ENCODE results near the gene PAK5. TPM values are rescaled to one million over a fixed set of nuclear protein-coding genes. Genes with fewer than 3 reads are reported as not detected.
A peak's percentile ranks its signal among the peaks of the same experiment; 100 is the strongest.

The PAK5 gene
- total and polyA plus RNA-seq, 2 donors, result 0.19 to 0.75 TPM

GRCh38 chr20:9723501-9724202, 115.2 kb downstream of the PAK5 start:
- Histone ChIP-seq H3K9me3 (ENCODE audit: control insufficient read depth in 2 of 2, insufficient read depth in 1 of 2, low read length in 1 of 2) (no peaks in the 10 kb centered on the region), H3K36me3 (ENCODE audit: control insufficient read depth in 2 of 2, insufficient read depth in 2 of 2, low read length in 1 of 2) (no peaks in the 10 kb centered on the region), H3K4me1 (ENCODE audit: control insufficient read depth in 2 of 2, insufficient read depth in 2 of 2, low read length in 2 of 2) (no peaks in the 10 kb centered on the region), H3K4me3 (ENCODE audit: low read length in 2 of 2) (no peak overlapping the region), H3K27me3 (ENCODE audit: control insufficient read depth in 2 of 2, insufficient read depth in 1 of 2, low read length in 1 of 2) (no peaks in the 10 kb centered on the region), H3K27ac (ENCODE audit: low read depth in 1 of 2, low read length in 1 of 2) (no peak overlapping the region)
- DNase-seq (ENCODE audit: low read depth in 6 of 9, low spot score in 9 of 9), result no peak
- 89% methylated on average over 7 of the region's 7 CpGs for WGBS

DNA sequence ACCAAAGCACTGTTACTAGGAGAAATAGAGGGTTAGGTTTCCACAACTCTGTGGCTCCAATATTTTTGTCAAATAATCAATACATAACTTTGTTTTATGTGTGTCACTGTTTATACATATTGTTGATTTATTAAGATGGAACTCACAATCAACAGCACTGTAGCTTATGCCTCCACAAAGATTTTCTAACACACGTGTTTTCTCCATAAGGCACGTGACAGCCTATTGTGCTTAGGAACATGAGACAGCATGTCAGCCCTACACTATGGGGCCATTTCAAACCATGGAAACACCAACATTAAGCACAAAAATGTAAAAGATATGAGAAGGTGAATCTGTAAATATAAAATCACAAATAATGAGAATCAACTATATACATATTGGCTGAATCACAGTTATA, 127.0 kb downstream of the PAK5 start:
- Histone ChIP-seq H3K4me1 (ENCODE audit: control insufficient read depth in 2 of 2, insufficient read depth in 2 of 2, low read length in 2 of 2) (no peaks in the 10 kb centered on the region), H3K4me3 (ENCODE audit: low read length in 2 of 2) (no peak overlapping the region), H3K27me3 (ENCODE audit: control insufficient read depth in 2 of 2, insufficient read depth in 1 of 2, low read length in 1 of 2) (no peaks in the 10 kb centered on the region), H3K36me3 (ENCODE audit: control insufficient read depth in 2 of 2, insufficient read depth in 2 of 2, low read length in 1 of 2) (no peaks in the 10 kb centered on the region), H3K9me3 (ENCODE audit: control insufficient read depth in 2 of 2, insufficient read depth in 1 of 2, low read length in 1 of 2) (no peaks in the 10 kb centered on the region), H3K27ac (ENCODE audit: low read depth in 1 of 2, low read length in 1 of 2) (no peak overlapping the region)
- 44% methylated on average over 2 of the region's 2 CpGs for WGBS
- no peak for DNase-seq (ENCODE audit: low read depth in 6 of 9, low spot score in 9 of 9)

DNA sequence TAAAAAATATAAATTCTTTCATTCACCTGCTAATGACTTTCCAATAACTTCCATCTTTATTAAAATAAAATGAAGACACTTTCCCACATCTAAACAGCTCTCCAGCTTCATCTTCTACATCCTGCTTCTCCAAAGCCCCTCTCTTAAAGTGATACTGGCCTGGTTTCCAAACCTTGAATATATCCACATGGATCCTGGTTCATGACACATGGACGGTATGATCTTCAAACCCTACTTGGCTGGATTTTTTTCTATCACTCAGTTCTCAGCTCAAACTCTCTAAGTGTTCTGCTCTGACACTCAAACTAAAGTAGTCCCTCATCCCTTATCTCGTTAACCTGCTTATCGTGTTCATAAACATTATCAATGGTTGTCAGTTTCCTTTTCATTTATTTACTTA, 128.2 kb downstream of the PAK5 start:
- H3K36me3 ChIP-seq (ENCODE audit: control insufficient read depth in 2 of 2, insufficient read depth in 2 of 2, low read length in 1 of 2), result no peaks in the 10 kb centered on the region
- DNase-seq (ENCODE audit: low read depth in 6 of 9, low spot score in 9 of 9), result no peak
- H3K27ac ChIP-seq (ENCODE audit: low read depth in 1 of 2, low read length in 1 of 2), result no peak overlapping the region
- H3K9me3 ChIP-seq (ENCODE audit: control insufficient read depth in 2 of 2, insufficient read depth in 1 of 2, low read length in 1 of 2), result no peaks in the 10 kb centered on the region
- no peaks in the 10 kb centered on the region for H3K4me1 ChIP-seq (ENCODE audit: control insufficient read depth in 2 of 2, insufficient read depth in 2 of 2, low read length in 2 of 2)
- no peaks in the 10 kb centered on the region for H3K27me3 ChIP-seq (ENCODE audit: control insufficient read depth in 2 of 2, insufficient read depth in 1 of 2, low read length in 1 of 2)
- WGBS, result 82% methylated on average over 3 of the region's 3 CpGs
- H3K4me3 ChIP-seq (ENCODE audit: low read length in 2 of 2), result no peak overlapping the region

DNA sequence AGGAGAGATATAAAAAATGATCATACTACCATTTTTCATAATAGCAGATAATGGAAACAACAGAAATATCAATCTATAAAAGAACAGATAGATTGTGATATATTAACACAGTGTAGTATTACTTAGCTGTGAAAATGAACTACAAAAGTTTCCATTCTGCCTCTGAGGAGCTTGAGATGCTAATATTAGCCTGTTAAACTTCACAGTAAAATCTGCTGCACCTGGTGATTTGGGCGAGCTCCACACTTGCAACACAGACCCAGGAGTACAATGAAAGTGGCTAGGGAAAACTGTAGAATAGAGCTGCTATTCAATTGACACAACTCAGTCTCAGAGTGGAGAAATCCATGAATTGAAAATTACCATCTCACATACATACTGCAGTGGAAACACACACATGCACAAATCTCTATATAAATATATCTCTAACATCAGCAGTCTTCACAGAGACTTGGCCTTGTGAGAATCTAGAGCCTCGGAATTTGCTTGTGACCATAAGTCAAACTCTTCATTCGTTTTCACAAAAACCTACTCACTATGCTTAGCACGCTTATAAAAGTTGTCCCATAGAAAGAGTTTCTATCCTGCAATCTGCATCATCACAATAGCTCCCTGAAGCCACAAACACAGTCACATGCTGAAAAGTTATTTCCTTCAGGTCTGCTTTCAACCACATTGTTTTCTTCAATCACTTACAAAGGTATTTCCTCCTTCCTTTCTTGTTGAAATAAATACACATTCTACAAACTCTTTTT, 133.0 kb downstream of the PAK5 start:
- no peaks in the 10 kb centered on the region for H3K27me3 ChIP-seq (ENCODE audit: control insufficient read depth in 2 of 2, insufficient read depth in 1 of 2, low read length in 1 of 2)
- H3K4me3 ChIP-seq (ENCODE audit: low read length in 2 of 2), result no peak overlapping the region
- 64% methylated on average over 4 of the region's 4 CpGs for WGBS
- no peaks in the 10 kb centered on the region for H3K9me3 ChIP-seq (ENCODE audit: control insufficient read depth in 2 of 2, insufficient read depth in 1 of 2, low read length in 1 of 2)
- H3K27ac ChIP-seq (ENCODE audit: low read depth in 1 of 2, low read length in 1 of 2), result no peak overlapping the region
- no peaks in the 10 kb centered on the region for H3K36me3 ChIP-seq (ENCODE audit: control insufficient read depth in 2 of 2, insufficient read depth in 2 of 2, low read length in 1 of 2)
- no peak for DNase-seq (ENCODE audit: low read depth in 6 of 9, low spot score in 9 of 9)
- no peaks in the 10 kb centered on the region for H3K4me1 ChIP-seq (ENCODE audit: control insufficient read depth in 2 of 2, insufficient read depth in 2 of 2, low read length in 2 of 2)

- Histone ChIP-seq H3K9me3 (ENCODE audit: control insufficient read depth in 2 of 2, insufficient read depth in 1 of 2, low read length in 1 of 2) (no peaks in the 10 kb centered on the region), H3K36me3 (ENCODE audit: control insufficient read depth in 2 of 2, insufficient read depth in 2 of 2, low read length in 1 of 2) (no peaks in the 10 kb centered on the region), H3K4me3 (ENCODE audit: low read length in 2 of 2) (no peak overlapping the region), H3K27me3 (ENCODE audit: control insufficient read depth in 2 of 2, insufficient read depth in 1 of 2, low read length in 1 of 2) (no peaks in the 10 kb centered on the region), H3K27ac (ENCODE audit: low read depth in 1 of 2, low read length in 1 of 2) (peak overlapping the region in 1 of 2 donors; percentile 57), H3K4me1 (ENCODE audit: control insufficient read depth in 2 of 2, insufficient read depth in 2 of 2, low read length in 2 of 2) (no peaks in the 10 kb centered on the region)
- DNase-seq (ENCODE audit: low read depth in 6 of 9, low spot score in 9 of 9), result peak in 1 of 9 donors; percentile 9
These were observed 139.7 kb downstream of the PAK5 start for GRCh38 chr20:9699181-9699580.

GRCh38 chr20:9689041-9689440, 149.8 kb downstream of the PAK5 start:
- 65% methylated on average over 5 of the region's 5 CpGs for WGBS
- DNase-seq (ENCODE audit: low read depth in 6 of 9, low spot score in 9 of 9), result no peak

GRCh38 chr20:9686866-9687265, 152.0 kb downstream of the PAK5 start:
- Histone ChIP-seq H3K9me3 (ENCODE audit: control insufficient read depth in 2 of 2, insufficient read depth in 1 of 2, low read length in 1 of 2) (no peaks in the 10 kb centered on the region), H3K4me1 (ENCODE audit: control insufficient read depth in 2 of 2, insufficient read depth in 2 of 2, low read length in 2 of 2) (no peaks in the 10 kb centered on the region), H3K27me3 (ENCODE audit: control insufficient read depth in 2 of 2, insufficient read depth in 1 of 2, low read length in 1 of 2) (no peaks in the 10 kb centered on the region), H3K27ac (ENCODE audit: low read depth in 1 of 2, low read length in 1 of 2) (no peak overlapping the region), H3K36me3 (ENCODE audit: control insufficient read depth in 2 of 2, insufficient read depth in 2 of 2, low read length in 1 of 2) (no peaks in the 10 kb centered on the region), H3K4me3 (ENCODE audit: low read length in 2 of 2) (no peak overlapping the region)
- 93% methylated on average over 2 of the region's 2 CpGs for WGBS
- no peak for DNase-seq (ENCODE audit: low read depth in 6 of 9, low spot score in 9 of 9)

More at GRCh38 chr20:9689041-9689440, 149.8 kb downstream of the PAK5 start:
- Histone ChIP-seq H3K4me1 (ENCODE audit: control insufficient read depth in 2 of 2, insufficient read depth in 2 of 2, low read length in 2 of 2) (no peaks in the 10 kb centered on the region), H3K27ac (ENCODE audit: low read depth in 1 of 2, low read length in 1 of 2) (no peak overlapping the region), H3K4me3 (ENCODE audit: low read length in 2 of 2) (no peak overlapping the region), H3K9me3 (ENCODE audit: control insufficient read depth in 2 of 2, insufficient read depth in 1 of 2, low read length in 1 of 2) (no peaks in the 10 kb centered on the region), H3K27me3 (ENCODE audit: control insufficient read depth in 2 of 2, insufficient read depth in 1 of 2, low read length in 1 of 2) (no peaks in the 10 kb centered on the region), H3K36me3 (ENCODE audit: control insufficient read depth in 2 of 2, insufficient read depth in 2 of 2, low read length in 1 of 2) (no peaks in the 10 kb centered on the region)

GRCh38 chr20:9686455-9686854, 152.4 kb downstream of the PAK5 start:
- H3K4me3 ChIP-seq (ENCODE audit: low read length in 2 of 2), result no peak overlapping the region
- no peak for DNase-seq (ENCODE audit: low read depth in 6 of 9, low spot score in 9 of 9)
- 50% methylated on average over 4 of the region's 4 CpGs for WGBS
- H3K9me3 ChIP-seq (ENCODE audit: control insufficient read depth in 2 of 2, insufficient read depth in 1 of 2, low read length in 1 of 2), result no peaks in the 10 kb centered on the region
- no peaks in the 10 kb centered on the region for H3K4me1 ChIP-seq (ENCODE audit: control insufficient read depth in 2 of 2, insufficient read depth in 2 of 2, low read length in 2 of 2)
- H3K27ac ChIP-seq (ENCODE audit: low read depth in 1 of 2, low read length in 1 of 2), result no peak overlapping the region
- no peaks in the 10 kb centered on the region for H3K27me3 ChIP-seq (ENCODE audit: control insufficient read depth in 2 of 2, insufficient read depth in 1 of 2, low read length in 1 of 2)
- H3K36me3 ChIP-seq (ENCODE audit: control insufficient read depth in 2 of 2, insufficient read depth in 2 of 2, low read length in 1 of 2), result no peaks in the 10 kb centered on the region

DNA sequence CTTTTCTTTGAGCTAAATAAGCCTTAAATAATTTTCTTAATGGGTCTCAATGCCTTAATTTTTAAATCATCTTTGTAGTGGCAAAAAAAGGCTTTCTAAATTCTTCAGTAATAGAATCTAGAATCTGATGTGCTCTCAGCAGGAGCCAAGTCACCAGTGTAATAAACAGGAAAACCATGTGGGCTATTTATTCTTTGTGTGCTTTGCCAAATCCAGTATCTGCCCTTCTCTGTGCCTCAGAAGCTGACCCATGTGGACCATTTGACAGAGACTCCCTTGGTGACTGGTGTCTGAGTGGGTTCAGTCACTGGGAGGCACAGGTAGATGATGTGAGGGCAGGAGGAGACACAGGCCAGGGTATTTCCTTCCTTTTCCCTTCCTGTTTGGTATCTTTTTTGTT, 152.9 kb downstream of the PAK5 start:
- Histone ChIP-seq H3K9me3 (ENCODE audit: control insufficient read depth in 2 of 2, insufficient read depth in 1 of 2, low read length in 1 of 2) (no peaks in the 10 kb centered on the region), H3K36me3 (ENCODE audit: control insufficient read depth in 2 of 2, insufficient read depth in 2 of 2, low read length in 1 of 2) (no peaks in the 10 kb centered on the region), H3K27me3 (ENCODE audit: control insufficient read depth in 2 of 2, insufficient read depth in 1 of 2, low read length in 1 of 2) (no peaks in the 10 kb centered on the region), H3K4me3 (ENCODE audit: low read length in 2 of 2) (no peak overlapping the region), H3K27ac (ENCODE audit: low read depth in 1 of 2, low read length in 1 of 2) (no peak overlapping the region), H3K4me1 (ENCODE audit: control insufficient read depth in 2 of 2, insufficient read depth in 2 of 2, low read length in 2 of 2) (no peaks in the 10 kb centered on the region)
- no peak for DNase-seq (ENCODE audit: low read depth in 6 of 9, low spot score in 9 of 9)
